GM18508 (cell line): ENCODE measurements around the gene TBX5.
"Not testable (repeated sequence)": the region's sequence is repeated elsewhere in the genome, so short reads cannot be mapped to it uniquely, and the experiment has no call there.

Source experiments
- ATAC-seq: cut with Tn5 transposase; IDR thresholded peaks from one replicate; pipeline ENCODE4 v1.9.1; 2021; ENCODE audit warnings: moderate number of reproducible peaks; ENCODE audit not compliant: insufficient read depth, unreplicated experiment

The TBX5 gene

GRCh38 chr12:114393569-114393968 is 12.4 kb downstream of the TBX5 start:
- no peak for ATAC-seq

GRCh38 chr12:114392909-114393308 is 13.0 kb downstream of the TBX5 start:
- ATAC-seq, result no peak

- ATAC-seq, result no peak
These were observed 14.9 kb downstream of the TBX5 start for GRCh38 chr12:114391088-114391487.

- no peak for ATAC-seq
These were observed 21.2 kb downstream of the TBX5 start for GRCh38 chr12:114384739-114385138.

GRCh38 chr12:114381177-114381576 is 24.8 kb downstream of the TBX5 start:
- no peak for ATAC-seq

- no peak for ATAC-seq
These were observed 34.2 kb downstream of the TBX5 start for GRCh38 chr12:114371733-114372132.

- no peak for ATAC-seq
These were observed 34.7 kb downstream of the TBX5 start for GRCh38 chr12:114371250-114371649.

- no peak for ATAC-seq
These were observed 37.1 kb downstream of the TBX5 start for GRCh38 chr12:114368685-114369452.

GRCh38 chr12:114361992-114362391 is 44.0 kb downstream of the TBX5 start:
- ATAC-seq, result no peak

- no peak for ATAC-seq
These were observed 44.4 kb downstream of the TBX5 start for GRCh38 chr12:114361545-114361944.

- ATAC-seq, result no peak
These were observed 45.5 kb downstream of the TBX5 start for GRCh38 chr12:114360485-114360884.

- ATAC-seq, result no peak
These were observed 50.4 kb downstream of the TBX5 start for GRCh38 chr12:114355389-114356088.

GRCh38 chr12:114349239-114349638 is 56.7 kb downstream of the TBX5 start:
- not testable (repeated sequence) for ATAC-seq

- no peak for ATAC-seq
These were observed 58.1 kb downstream of the TBX5 start for GRCh38 chr12:114347861-114348260.

GRCh38 chr12:114344831-114345230 is 61.1 kb downstream of the TBX5 start:
- ATAC-seq, result no peak

GRCh38 chr12:114344303-114344663 is 61.7 kb downstream of the TBX5 start:
- no peak for ATAC-seq

GRCh38 chr12:114343585-114344302 is 62.2 kb downstream of the TBX5 start:
- ATAC-seq, result no peak

- ATAC-seq, result no peak
These were observed 63.3 kb downstream of the TBX5 start for GRCh38 chr12:114342656-114343055.

- ATAC-seq, result no peak
These were observed 64.3 kb downstream of the TBX5 start for GRCh38 chr12:114341635-114342034.

- ATAC-seq, result no peak
These were observed 65.7 kb downstream of the TBX5 start for GRCh38 chr12:114340231-114340630.

GRCh38 chr12:114339626-114340025 is 66.3 kb downstream of the TBX5 start:
- ATAC-seq, result no peak
